GM21529 (cell line): ENCODE measurements around the gene ELOA.

Experiments
- ATAC-seq: cut with Tn5 transposase; IDR thresholded peaks from one replicate; pipeline ENCODE4 v1.9.1; 2021; ENCODE audit not compliant: unreplicated experiment

Gene ELOA

GRCh38 chr1:23736437-23737134 lies 6.7 kb upstream of the ELOA start:
- no peak for ATAC-seq

DNA sequence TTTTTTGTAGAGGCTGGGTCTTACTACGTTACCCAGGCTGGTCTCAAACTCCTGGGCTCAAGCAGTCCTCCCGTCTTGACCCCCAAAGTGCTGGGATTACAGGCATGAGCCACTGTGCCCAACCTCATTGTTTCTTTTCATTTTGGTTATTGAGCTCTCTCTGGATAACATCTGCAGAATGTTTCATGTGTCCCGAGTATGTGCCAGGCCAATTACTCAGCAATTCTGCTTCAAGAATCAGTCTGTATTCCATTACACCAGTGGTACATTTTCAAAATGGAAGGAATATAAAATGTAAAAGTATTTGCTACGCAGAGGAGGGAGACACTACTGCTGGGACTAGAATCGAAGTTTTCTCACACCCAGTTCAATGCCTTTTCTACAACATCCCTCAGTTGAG lies 1.7 kb upstream of the ELOA start:
- ATAC-seq = no peak

DNA sequence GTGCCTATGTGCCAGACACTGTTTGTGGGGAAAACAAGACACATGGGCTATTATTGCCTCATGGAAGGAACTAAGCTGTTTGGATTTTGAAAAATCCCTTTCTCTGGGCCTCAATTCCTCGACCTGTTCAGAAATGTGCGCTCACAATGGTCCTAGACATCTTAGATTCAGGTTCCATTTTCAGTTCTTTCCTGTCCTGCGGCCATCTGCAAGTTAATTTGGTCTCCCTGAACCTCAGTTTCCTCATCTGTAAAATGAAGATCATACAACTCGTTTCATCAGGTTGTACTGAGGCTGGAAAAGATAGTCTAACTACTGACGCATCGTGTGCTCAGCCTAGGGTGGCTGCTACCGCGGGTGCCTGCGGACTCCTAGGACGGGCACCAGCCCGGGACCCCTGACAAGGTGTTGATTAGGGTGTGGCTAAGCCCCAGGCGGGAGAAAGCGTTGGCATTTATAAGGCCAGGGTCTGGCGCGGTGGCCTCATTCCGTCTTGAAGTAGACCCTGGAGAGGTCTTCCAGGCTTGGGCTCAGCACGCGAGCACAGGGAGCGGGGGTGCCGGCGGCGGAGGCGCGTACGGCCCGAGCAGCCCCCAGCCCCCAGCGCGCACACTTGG lies 493 bp upstream of the ELOA start:
- peak; percentile 27 for ATAC-seq

DNA sequence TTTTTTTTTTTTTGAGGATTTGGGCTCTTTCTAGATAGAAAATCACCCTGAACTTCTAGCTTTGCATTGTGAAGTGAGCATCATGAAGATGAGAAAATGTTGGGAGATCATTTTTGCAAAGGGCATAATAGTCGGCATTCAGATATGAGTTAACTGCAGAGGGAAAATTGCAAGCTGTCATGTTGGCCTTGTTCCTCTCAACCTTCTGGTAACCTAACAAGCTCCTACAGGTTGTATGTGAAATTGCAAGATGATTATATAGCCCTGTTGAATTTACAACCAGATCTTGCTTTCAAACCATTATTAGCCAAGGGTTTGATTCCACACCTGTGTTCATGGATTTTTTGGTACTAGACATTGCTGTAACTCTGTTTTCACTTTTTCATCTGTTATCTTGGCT lies 2.2 kb downstream of the ELOA start:
- no peak for ATAC-seq

- no peak for ATAC-seq
These were observed 4.7 kb downstream of the ELOA start for GRCh38 chr1:23748016-23748415.

GRCh38 chr1:23751050-23751814 lies 8.0 kb downstream of the ELOA start:
- no peak for ATAC-seq

- ATAC-seq = no peak
These were observed 8.5 kb downstream of the ELOA start for GRCh38 chr1:23751815-23752200.

DNA sequence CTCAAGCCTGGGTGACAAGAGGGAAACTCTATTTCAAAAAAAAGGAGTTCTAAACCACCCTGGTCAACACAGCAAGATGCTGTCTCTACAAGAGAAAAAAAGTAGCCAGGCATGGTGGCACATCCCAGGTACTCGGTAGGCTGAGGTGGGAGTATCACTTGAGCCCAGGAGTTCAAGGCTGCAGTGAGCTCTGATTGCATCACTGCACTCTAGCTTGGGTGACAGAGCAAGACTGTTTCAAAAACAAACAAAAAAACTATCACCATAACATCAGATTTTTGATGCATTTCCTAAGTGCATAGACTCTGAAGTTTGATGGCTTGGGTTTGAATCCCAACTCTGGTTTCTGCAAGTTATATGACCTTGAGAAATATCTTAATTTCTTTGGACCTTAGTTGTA lies 9.6 kb downstream of the ELOA start:
- ATAC-seq = no peak

GRCh38 chr1:23756676-23757075 lies 13.4 kb downstream of the ELOA start:
- ATAC-seq = no peak

DNA sequence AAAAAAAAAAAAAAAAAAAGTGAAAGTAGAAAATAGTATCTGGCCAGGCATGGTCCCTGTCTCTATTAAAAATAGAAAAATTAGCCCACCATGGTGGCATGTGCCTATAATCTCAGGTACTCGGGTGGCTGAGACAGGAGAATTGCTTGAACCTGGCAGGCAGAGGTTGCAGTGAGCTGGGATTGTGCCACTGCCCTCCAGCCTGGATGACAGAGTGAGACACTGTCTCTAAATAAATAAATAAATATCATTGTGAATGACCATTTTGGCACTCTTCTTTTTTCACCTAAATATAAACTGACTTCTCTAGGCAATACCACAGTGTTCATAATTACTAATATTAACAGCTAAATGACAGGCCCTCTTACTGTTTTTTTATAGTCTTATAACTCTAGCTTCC lies 14.5 kb downstream of the ELOA start:
- no peak for ATAC-seq

GRCh38 chr1:23759277-23759676 lies 16.0 kb downstream of the ELOA start:
- no peak for ATAC-seq

- no peak for ATAC-seq
These were observed 19.8 kb downstream of the ELOA start for GRCh38 chr1:23763041-23763577.

- ATAC-seq = no peak
These were observed 25.5 kb downstream of the ELOA start for GRCh38 chr1:23768733-23769132.

DNA sequence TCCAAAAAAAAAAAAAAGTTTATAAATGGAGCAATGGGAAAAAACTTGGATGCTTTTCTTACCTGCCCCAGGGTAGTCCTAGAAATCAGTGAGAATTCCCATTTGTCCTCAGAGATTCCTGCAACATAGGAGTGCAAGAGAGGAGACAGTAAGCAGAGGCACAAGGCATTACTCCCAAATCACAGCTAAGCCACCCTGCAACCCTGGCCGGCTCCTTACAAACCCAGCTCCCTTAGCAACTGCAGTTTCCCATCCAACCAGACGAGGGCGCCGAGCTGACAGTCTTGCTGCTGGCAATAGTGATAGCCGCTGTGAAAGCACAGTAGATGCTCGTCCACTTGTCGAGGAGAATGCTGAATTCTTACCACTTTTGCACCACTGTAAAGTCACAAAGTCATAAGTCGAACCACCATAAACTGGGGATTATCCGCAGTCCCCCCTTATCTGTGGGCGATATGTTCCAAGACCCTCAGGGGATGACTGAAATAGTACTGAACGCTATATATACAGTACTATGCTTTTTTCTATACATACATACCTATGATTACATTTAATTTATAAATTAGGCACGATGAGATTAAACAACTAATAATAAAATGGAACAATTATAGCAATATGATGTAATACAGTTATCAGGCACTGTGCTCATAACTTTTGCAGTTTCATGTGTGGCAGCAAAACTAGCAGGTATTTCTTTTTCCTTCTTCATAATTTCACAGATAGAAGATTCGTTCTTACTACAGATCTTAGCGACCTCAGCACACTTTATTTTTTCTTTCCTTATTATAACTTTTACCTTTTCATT lies 29.0 kb downstream of the ELOA start:
- ATAC-seq = peak; percentile 63

DNA sequence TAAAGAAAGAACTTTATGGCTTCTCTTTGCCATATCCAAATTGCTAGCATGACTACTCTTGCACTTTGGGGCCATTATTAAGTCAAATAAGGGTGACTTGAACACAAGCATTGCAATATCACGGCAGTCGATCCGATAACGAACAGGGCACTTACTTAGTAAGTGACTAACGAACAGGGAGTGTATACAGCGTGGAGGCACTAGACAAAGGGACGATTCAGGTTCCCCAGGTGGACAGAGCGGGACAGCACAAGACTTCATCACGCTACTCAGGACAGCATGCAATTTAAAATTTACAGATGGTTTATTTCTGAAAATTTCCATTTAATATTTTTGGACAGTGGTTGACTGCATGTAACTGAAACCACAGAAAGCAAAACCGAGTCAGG lies 29.6 kb downstream of the ELOA start:
- ATAC-seq = no peak

GRCh38 chr1:23774174-23774880 lies 31.1 kb downstream of the ELOA start:
- no peak for ATAC-seq

GRCh38 chr1:23776217-23776616 lies 32.9 kb downstream of the ELOA start:
- no peak for ATAC-seq

DNA sequence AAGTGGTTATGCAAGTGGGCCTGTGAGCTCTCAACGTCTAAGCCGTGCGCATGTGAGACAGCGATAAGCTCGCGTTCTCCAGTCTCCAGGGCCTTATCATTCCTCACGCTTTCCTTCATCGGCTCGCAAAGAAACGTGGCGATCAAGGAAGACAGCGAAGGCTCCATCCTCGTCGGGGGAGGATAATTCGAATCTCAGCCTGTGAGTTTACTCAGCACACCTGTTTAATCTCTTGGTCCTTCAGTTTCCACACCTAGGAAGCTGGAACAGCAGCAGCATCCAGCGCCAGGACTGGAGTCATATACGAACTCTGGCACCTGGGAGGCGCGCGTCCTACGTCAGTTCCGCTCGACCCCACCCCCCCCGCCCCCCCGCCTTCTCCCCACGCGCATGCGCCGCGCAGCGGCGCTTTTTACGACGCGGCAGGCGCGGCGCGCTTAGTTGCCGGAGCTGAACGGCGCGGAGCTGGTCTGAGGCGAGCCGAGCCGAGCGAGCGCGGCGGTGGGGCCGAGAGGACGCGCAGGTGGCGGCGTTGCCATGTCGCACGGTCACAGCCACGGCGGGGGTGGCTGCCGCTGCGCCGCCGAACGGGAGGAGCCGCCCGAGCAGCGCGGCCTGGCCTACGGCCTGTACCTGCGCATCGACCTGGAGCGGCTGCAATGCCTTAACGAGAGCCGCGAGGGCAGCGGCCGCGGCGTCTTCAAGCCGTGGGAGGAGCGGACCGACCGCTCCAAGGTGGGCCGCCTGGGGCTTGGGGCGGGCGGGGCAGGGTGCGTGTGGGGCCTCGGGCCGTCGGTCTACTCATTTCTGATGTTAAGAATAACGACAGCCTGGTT lies 34.9 kb downstream of the ELOA start, which contains the start of gene PITHD1:
TSS of gene PITHD1 (plus strand) at position 440 of the 836 bp plus-strand sequence. CDS start at position 538, 98 bp downstream.
- peak; percentile 65 for ATAC-seq

GRCh38 chr1:23779826-23780371 lies 36.6 kb downstream of the ELOA start:
- no peak for ATAC-seq
